T-helper 2 cell treated with Interferon-gamma antibody and Interleukin-4, amounts not matched to agents 100 ng/mL and 5 ng/mL, for 36 hours (primary cell): Measurements from ENCODE around the gene MAPT. TPM values are rescaled to one million over a fixed set of nuclear protein-coding genes. Genes with fewer than 3 reads are reported as not detected.

Experiments used
- intact Hi-C: fragments of 100-400 bp; cut with micrococcal nuclease; formaldehyde crosslinking; loops from one replicate; pipeline ENCODE4 v1.15.1; 2023
- total RNA-seq: library from RNA; stranded (reverse); gene quantifications from 2 replicates; pipeline ENCODE4 v1.2.3, GENCODE V29; 2022

Gene MAPT
- total RNA-seq, 1 donor from 2014 or later, result 0.20 TPM

DNA sequence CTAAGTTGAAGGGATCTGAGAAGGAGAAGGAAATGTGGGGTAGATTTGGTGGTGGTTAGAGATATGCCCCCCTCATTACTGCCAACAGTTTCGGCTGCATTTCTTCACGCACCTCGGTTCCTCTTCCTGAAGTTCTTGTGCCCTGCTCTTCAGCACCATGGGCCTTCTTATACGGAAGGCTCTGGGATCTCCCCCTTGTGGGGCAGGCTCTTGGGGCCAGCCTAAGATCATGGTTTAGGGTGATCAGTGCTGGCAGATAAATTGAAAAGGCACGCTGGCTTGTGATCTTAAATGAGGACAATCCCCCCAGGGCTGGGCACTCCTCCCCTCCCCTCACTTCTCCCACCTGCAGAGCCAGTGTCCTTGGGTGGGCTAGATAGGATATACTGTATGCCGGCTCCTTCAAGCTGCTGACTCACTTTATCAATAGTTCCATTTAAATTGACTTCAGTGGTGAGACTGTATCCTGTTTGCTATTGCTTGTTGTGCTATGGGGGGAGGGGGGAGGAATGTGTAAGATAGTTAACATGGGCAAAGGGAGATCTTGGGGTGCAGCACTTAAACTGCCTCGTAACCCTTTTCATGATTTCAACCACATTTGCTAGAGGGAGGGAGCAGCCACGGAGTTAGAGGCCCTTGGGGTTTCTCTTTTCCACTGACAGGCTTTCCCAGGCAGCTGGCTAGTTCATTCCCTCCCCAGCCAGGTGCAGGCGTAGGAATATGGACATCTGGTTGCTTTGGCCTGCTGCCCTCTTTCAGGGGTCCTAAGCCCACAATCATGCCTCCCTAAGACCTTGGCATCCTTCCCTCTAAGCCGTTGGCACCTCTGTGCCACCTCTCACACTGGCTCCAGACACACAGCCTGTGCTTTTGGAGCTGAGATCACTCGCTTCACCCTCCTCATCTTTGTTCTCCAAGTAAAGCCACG lies 133.0 kb downstream of the MAPT start:
- intact Hi-C loops, result no loop called here

DNA sequence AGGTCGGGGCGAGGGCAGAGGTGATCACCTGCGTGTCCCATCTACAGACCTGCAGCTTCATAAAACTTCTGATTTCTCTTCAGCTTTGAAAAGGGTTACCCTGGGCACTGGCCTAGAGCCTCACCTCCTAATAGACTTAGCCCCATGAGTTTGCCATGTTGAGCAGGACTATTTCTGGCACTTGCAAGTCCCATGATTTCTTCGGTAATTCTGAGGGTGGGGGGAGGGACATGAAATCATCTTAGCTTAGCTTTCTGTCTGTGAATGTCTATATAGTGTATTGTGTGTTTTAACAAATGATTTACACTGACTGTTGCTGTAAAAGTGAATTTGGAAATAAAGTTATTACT lies 133.6 kb downstream of the MAPT start:
- intact Hi-C loops, result no loop called here

DNA sequence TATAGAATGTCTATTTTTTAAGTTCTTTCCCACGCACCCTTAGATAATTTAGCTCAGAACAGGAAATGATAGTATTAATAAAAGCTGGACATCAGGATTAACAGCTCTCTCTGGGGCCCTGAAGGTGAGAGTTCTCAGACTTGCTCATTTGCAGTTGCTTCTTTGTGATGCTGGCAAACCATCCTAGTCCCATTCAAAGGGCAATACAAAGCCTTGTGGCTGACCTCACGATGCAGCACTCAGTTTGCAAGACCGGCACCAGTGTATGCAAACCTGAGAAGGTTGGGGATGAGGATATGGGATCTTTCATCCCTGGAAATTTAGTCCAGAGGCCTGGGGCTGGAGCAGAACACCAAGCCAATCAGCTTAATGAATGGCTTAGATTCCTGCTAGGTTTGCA lies 134.0 kb downstream of the MAPT start:
- intact Hi-C loops, result no loop called here

DNA sequence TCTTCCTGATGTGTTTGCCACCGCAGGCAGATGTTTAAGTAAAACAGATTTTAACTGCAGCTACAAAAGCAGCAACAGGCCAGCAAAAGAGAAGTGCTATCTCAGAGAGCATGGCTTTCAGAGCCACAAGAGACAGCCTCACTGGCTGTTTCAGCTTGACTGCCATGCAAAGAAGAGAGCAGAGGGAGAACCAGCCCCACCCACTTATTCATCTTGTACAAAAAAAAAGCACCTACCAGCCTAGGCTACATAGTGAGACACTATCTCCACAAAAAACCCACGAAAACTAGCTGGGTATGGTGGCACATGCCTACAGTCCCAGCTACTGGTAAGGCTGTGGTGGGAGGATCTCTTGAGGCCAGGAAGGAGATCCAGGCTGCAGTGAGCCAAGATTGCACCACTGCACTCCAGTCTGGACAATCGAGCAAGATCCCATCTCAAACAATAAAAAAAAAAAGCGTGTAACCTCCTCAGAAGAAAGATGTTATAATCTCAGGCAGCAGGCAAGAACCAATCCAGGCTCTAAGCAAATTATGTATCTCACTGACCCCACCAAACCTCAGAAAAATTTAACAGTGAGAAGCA lies 134.7 kb downstream of the MAPT start:
- intact Hi-C loops, result no loop called here

DNA sequence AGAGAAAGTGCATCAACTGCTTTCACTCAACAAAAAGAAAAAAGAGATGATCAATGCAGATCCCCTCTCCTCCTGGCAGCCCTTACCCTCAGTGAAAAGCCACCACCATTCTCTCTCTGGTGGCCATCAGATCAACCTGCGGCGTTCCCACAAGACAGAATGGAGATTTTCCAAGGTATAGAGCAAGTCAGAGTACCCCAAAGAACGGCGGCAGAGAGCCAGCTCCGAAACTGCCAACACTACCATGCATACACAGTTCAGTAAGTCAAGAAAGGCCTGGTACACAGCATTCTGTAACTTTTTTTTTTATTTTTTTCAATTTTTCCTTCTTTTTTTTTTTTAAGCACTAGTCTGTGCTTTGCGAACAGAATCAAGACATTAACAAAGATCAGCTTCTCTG lies 135.3 kb downstream of the MAPT start:
- intact Hi-C loops, result no loop called here

DNA sequence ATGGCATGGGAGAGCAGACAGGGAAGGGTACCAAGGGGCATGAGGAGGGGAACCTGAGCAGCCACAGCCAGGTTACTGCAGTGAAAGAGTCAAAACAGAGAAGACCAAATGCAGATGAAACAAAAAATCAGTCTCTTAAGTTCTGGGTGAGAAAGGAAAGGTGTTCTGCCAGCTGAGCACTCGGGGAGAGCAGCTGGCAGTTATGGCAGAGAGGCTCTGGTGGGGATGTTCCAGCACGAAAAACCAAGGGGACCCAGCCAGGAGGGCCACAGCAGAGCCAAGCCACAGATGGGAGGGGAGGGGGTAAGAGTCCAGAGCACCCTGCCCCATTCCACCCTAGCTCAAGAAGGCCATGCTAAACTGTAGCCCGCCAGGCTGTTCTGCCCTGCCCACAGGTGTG lies 136.4 kb downstream of the MAPT start:
- intact Hi-C loops, result no loop called here

DNA sequence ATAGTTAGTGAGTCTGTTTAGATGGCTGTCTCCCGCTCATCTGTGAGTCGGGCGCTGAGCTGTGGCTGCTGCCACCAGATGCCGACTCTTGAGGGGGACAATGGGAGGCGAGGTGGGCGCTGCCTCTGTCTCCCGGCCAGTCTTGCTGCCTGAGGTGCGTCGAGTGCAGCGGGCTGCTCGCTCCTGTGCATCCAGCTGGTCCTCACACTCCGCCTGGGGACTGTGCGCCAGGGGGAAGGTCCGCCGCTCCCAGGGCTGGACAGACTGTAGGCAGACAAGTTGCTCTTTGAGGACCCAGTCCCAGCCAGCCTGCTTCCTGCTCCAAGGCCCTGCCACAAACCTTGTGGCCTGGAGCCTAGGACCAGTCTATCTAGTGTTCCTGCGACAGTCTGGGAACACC lies 137.1 kb downstream of the MAPT start:
- intact Hi-C loops, result no loop called here

DNA sequence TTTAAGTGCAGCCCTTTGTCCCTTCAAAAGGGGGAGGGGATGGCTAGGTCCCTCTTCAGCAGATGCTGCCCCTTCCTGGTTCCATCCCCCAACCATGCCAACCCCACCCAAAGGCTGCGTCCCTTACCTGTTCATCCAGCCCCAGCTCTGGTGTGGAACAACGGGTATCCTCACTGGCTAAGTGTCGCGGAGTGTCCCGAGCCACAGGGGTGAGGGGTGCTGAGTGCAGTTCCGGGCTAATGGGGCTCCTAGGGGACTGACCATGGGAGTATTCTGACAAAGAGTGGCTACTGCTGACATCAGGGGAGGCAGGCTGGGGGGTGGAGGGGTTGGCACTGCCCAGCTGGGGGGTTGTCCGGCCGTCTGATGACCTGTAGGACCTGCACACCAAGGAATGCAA lies 137.6 kb downstream of the MAPT start:
- intact Hi-C loops, result no loop called here

DNA sequence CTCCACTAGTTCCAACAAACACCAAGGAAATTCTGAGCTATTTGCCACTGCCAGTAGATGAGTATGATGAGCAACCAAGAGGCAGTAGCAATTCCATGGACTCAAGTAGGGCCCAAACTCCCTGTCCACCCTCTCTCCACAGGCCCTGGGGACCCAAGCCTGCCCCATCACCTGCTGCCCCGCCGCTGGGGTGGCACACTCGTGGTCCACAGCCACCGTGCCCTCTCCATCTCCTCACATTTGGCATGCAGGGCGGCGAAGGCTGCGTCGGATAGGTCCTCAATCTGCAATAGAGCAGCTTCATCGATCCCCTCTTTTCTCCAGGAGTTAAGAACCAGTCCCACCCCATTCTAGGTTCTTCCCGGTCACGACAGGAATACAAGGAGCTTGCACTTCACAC lies 138.6 kb downstream of the MAPT start:
- intact Hi-C loops, result no loop called here

DNA sequence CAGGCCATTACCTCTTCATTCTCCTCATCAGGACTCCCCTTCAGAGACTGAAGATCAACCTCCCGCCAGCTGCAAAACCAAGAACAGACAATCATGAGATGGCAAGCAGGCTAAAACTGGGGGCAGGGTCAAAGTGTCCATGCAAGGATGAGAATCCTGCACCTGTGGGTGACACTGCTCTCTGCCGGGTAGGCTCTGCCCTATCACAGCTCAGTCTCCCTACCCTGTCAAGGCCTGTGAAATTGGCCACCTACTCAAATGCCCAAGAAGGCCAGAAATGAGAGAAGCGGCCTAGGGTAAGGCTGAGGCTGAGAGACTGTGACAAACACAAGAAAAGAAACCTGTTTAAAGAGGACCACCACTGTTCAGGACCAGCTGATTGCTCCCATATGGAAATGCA lies 139.0 kb downstream of the MAPT start:
- intact Hi-C loops, result no loop called here

DNA sequence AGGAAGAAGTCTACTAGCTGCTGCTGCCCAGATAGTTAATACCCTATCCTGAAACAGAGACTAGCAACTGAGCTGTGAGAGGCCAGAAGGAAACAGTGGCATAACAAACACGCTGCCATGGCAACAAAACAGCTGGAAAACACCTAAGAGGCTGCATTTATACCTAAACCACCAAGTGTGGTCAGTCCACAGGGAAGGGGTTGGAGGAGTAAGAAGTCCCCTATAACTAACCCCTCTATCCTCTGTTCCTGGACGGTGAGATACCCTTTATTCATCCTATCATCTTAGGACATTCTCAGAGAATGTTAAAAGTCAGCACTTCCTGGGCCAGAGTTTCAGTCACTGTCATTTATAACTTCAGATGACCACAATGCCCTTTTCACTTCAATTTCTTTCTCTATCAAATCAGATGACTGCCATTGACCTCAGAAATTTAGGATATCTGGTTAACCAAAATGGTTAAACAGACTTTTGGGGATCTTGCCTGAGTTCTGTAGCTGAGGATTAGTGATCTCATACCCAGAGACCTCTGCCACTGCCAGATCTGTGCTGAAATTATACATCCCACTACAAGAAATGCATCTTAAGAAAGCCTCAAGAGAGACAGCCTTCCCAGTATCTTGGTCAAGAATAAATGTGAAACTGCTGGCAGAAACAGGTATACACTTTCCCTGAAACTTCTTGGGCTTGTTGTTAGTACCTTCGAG lies 140.9 kb downstream of the MAPT start:
- intact Hi-C loops, result no loop called here

DNA sequence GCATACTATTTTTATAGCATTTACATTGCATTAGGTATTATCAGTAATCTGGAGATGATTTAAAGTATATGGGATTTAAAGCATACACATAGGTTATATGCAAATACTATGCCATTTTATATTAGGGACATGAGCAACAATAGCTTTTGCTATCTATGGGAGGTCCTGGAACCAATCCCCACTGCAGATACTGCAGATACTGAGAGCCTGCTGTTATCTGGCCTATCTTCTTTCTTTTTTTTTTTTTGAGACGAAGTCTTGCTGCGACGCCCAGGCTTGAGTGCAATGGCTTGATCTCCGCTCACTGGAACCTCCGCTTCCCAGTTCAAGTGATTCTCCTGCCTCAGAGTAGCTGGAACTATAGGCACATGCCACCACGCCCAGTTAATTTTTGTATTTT lies 142.1 kb downstream of the MAPT start:
- intact Hi-C loops, result no loop called here

DNA sequence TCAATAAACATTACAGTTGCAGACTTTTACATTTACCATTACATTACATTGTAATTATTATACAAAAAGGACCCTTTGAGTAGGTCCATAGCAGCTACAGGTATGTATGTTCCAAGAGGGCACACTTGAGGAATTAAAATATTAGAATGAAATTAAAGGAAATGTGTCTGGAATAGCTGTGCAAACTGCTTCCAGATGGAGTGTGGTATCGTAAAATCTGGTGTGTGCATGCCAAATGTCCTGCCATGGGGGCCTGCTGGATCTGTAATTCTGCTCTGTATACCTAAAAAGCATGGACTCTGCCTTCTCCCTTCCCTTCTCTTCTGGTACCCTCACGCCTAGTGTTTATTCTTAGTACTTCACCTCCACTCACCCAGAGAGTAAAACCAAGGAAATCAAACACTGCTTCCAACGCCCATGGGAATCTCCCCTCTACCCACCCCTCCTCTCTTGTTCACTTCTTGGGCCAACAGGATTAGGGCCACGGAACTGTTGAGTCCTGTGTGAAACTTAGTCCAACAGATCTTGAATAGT lies 143.4 kb downstream of the MAPT start:
- intact Hi-C loops, result no loop called here

DNA sequence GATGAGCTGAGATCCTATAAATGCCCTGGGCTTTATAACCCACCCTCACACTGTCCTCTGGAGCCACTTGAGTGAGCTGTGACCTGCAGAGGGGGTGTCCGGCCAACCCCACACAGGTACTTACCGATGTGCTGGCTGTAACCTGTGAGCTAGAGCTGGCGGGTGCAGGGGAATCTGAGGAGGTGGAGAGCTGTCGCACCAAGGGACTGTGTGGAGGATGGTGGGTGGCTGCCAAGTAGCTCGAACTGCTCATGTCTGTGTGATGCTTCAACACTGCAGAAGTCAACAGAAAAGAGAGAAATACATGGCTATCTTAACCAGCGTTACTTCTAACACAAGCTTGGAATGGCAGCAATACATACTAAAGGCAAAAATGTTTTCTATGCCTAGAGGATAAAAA lies 144.1 kb downstream of the MAPT start:
- intact Hi-C loops, result no loop called here

DNA sequence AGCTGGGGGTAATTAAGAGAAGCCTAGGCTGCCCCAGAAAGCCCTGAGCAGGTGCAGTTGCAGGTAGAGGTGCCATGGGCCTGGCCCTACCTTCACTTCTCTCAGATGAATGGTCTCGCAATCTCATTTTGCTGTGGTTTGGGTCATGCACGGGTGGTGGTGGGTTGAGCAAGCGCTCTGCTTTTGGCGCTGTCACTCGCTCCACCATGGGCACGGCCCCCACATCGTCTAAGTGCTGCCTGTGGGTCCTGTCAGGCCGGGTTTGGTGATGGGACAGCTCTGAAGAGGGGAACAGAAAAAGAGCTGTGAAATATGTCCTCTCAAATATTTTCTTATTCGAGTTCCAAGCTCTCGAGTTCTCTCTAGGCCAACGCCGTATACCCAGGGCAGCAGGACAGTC lies 144.6 kb downstream of the MAPT start:
- intact Hi-C loops, result no loop called here

DNA sequence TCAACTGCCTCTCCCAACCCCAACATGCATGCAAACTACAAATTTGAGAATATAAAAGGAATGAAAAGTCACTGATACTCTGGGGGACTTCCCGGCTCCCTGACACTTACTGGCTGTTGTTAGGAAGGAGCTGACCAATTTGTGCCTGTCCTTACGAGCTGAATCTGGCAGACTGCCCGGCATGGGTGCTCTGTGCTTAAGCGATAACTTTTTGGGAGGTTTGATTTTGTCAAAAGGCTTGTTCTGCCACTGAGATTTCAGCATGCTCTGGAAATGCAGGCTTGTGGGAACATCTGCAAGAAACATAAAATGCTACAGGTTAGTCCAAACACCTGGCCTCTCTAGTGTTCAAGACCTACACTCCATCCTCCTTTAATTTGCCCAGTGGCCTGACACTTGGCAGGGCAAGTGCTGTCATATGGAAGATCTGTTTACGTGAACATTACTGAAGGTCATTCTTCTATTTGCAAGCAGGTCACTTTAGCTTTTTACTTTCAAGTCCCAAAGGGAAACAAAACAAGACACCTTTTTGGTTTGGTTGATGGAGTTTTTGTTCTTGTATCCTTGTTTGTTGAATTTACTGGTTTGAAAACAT lies 145.3 kb downstream of the MAPT start:
- intact Hi-C loops, result no loop called here

DNA sequence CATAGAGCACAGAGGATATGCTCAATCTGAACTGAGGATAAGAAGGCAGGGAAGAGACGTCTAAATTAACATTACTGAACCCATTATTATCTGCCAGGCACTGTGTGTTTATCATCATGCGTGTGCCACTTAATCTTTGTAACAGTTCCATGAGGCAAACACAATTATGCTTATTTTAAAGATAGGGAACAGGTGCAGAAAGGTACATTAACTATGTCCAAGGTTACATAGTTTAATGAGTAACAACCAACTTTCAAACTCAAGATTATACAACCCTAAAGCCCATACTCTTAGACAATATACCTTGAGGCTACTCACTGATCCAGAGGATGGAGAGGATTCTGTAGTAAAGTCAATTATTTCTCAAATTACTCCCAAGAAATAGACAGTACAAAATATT lies 147.9 kb downstream of the MAPT start:
- intact Hi-C loops, result no loop called here

DNA sequence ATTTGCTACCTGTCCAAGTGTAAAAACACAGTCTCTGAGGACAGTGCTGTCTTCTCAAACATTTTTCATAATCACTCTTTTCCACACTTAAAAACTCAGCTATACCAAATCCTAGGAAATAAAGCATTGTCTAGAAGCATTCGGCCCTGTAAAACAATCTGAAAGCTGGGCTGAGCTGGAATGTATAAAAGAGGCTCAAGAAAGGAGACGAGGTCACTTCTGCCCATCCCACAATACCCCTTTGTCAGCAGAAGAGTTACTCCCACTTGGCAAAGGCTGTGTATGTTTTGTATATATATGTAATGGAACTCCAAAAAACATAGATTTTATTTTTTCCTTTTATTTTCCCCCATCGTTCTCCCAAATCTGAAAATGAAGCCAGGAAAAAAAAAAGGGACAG lies 148.6 kb downstream of the MAPT start:
- intact Hi-C loops, result no loop called here

DNA sequence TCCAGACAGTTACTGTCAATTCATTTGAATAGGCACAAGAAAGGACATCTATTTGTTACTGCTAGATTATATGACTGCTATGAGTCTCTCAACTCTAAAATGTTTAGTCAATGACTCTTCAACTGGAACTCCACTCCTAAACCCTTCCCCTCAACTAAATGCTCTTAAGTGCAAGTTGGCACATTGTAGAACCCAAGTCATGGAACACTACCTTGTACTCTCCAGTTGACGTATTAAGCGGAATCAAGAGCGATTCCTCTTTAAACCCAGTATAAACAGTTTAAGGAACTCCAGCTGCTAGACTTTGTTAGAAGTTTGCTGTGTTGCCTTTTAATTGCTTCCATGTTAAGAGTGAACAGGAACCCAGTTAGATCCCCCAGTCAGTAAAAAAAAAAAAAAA lies 149.3 kb downstream of the MAPT start:
- intact Hi-C loops, result loop anchor here (1.0 kb wide), 1 partner anchor 170 kb away; no protein-coding TSS in a partner anchor

DNA sequence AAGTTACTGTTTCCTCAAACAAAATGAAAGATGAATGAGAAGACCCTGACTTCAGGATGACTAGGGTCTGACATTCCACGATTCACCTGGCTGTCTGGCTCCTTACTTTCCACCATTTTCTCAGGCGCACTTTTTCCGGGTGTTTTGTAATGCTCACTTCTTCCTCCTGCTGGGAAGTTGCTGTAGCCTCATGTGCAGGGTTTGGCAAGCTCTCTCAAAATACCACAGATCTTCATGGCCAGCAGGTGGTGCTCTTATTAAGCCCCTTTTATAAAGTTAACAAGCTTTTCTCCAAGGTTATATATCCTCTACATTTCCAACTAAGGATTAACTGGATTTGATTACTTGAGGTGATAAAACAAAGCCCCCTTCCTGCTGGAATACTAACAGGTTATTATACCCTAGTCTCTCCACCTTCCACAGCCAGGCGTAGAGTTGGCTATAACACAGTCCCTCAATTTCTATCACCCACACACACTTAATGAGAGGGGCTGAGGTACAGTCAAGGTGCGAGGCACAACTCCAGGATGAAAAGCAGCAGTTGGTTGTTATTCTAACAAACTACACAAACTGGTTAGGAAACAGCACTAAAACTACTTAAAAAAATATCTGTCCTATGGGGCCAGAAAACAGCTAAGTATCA lies 150.1 kb downstream of the MAPT start:
- intact Hi-C loops, result loop anchor here (1.0 kb wide), 1 partner anchor 169 kb away; no protein-coding TSS in a partner anchor

DNA sequence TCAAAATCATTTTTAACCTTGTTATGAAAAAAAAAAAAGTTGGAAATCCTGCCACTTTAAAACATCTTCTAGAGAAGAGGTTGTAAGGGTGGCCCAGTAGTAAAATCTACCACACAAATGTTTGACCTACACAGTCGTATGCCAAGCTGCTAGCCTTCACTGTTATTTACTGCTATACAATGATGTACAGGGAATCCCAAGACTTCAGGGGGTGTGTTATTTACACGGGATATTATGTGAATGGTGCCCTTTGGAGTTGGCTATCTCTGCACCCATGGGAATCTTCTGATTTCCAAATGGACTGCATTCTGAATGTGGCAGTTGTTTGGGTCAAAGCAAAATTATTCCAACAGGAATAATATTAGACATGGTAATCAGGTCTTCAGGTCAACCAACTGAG lies 150.6 kb downstream of the MAPT start:
- intact Hi-C loops, result loop anchor here (1.0 to 5.0 kb wide), 2 partner anchors 147 to 168 kb away; partner anchors contain the start of gene KANSL1
